Vagina (tissue), 2 donors: Measurements from ENCODE around the gene TOX4. TPM values are rescaled to one million over a fixed set of nuclear protein-coding genes. Genes with fewer than 3 reads are reported as not detected.

Source experiments
- DNase-seq, 2 donors: peaks; one replicate each; pipeline ENCODE4 v3.0.0-alpha.2; 2017; ENCODE audit errors: extremely low spot score in 2 of 2
- H3K27ac ChIP-seq: fragments of 200-600 bp; sonication (generic); one replicate; pipeline ENCODE4 v1.5.1; 2019
- H3K27me3 ChIP-seq: fragments of 200-600 bp; sonication (generic); one replicate; pipeline ENCODE4 v1.5.1; 2019
- H3K36me3 ChIP-seq, 2 donors: fragments of 200-600 bp; sonication (generic); one replicate each; pipeline ENCODE4 v1.5.1; 2017 to 2019
- H3K4me1 ChIP-seq: fragments of 200-600 bp; sonication (generic); one replicate; pipeline ENCODE4 v1.5.1; 2019
- H3K4me3 ChIP-seq, 2 donors: fragments of 200-600 bp; sonication (generic); 1 replicate in 1 of 2; 2 replicates in 1 of 2; pipeline ENCODE4 v1.5.1; 2016 to 2019
- H3K9me3 ChIP-seq: fragments of 200-600 bp; sonication (generic); one replicate; pipeline ENCODE4 v1.5.1; 2019
- POLR2A ChIP-seq, 2 donors: fragments of 450-650 bp; IDR thresholded peaks; one replicate each; pipeline ENCODE4 v1.6.1; 2017; ENCODE audit warnings: antibody characterized with exemption in 2 of 2, mild to moderate bottlenecking in 2 of 2, moderate library complexity in 2 of 2
- POLR2AphosphoS5 ChIP-seq, 2 donors: sonication (generic); formaldehyde crosslinking; IDR thresholded peaks; one replicate each; pipeline ENCODE4 v1.9.0; 2017; ENCODE audit warnings: antibody characterized with exemption in 2 of 2, mild to moderate bottlenecking in 2 of 2, low read depth in 1 of 2; ENCODE audit not compliant: insufficient read depth in 1 of 2
- intact Hi-C: fragments of 100-400 bp; cut with DNase I; formaldehyde crosslinking; loops from one replicate; pipeline ENCODE4 v1.15.1; 2023
- total RNA-seq: library from RNA; depleted of rRNA; stranded (reverse); fragments of >200 nt; gene quantifications from one replicate; pipeline ENCODE4 v1.2.3, GENCODE V29; 2016
- TF ChIP-seq, protein P1 (sequence below), 3 experiments: fragments of 450-650 bp in 2 of 3; fragments of 200-600 bp in 1 of 3; sonication (generic) in 1 of 3; IDR thresholded peaks; one replicate each; pipeline ENCODE4 v1.5.1; 2017 to 2019; ENCODE audit warnings: antibody characterized with exemption in 3 of 3, mild to moderate bottlenecking in 2 of 3, moderate library complexity in 2 of 3

Gene TOX4
- total RNA-seq, 1 donor from 2014 or later = 23.3 TPM

GRCh38 chr14:21486640-21487087, 9.7 kb downstream of the TOX4 start:
- no peaks in the 10 kb centered on the region for H3K27me3 ChIP-seq
- peaks cover 0 to 37% of the 10 kb centered on the region in 2 donors for H3K36me3 ChIP-seq
- H3K9me3 ChIP-seq = no peaks in the 10 kb centered on the region
- no peak for DNase-seq
- H3K27ac ChIP-seq = no peak overlapping the region
- H3K4me1 ChIP-seq = peaks cover 6% of the 10 kb centered on the region
- intact Hi-C loops = no loop called here
- TF ChIP-seq, protein P1, sequence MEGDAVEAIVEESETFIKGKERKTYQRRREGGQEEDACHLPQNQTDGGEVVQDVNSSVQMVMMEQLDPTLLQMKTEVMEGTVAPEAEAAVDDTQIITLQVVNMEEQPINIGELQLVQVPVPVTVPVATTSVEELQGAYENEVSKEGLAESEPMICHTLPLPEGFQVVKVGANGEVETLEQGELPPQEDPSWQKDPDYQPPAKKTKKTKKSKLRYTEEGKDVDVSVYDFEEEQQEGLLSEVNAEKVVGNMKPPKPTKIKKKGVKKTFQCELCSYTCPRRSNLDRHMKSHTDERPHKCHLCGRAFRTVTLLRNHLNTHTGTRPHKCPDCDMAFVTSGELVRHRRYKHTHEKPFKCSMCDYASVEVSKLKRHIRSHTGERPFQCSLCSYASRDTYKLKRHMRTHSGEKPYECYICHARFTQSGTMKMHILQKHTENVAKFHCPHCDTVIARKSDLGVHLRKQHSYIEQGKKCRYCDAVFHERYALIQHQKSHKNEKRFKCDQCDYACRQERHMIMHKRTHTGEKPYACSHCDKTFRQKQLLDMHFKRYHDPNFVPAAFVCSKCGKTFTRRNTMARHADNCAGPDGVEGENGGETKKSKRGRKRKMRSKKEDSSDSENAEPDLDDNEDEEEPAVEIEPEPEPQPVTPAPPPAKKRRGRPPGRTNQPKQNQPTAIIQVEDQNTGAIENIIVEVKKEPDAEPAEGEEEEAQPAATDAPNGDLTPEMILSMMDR (IDR thresholded peaks at IDR 0.05) = no peak
- TF ChIP-seq POLR2A (IDR thresholded peaks at IDR 0.05) = no peak
- TF ChIP-seq POLR2AphosphoS5 (IDR thresholded peaks at IDR 0.05; ENCODE audit: insufficient read depth in 1 of 2, low read depth in 1 of 2) = no peak
- no peak overlapping the region for H3K4me3 ChIP-seq

- H3K4me3 ChIP-seq = no peak overlapping the region
- H3K36me3 ChIP-seq = peaks cover 0 to 84% of the 10 kb centered on the region in 2 donors
- no peak overlapping the region for H3K27ac ChIP-seq
- no peaks in the 10 kb centered on the region for H3K9me3 ChIP-seq
- H3K4me1 ChIP-seq = no peaks in the 10 kb centered on the region
- intact Hi-C loops = no loop called here
- no peak for DNase-seq
- H3K27me3 ChIP-seq = no peaks in the 10 kb centered on the region
- TF ChIP-seq, protein P1 (IDR thresholded peaks at IDR 0.05) = no peak
- TF ChIP-seq POLR2AphosphoS5 (IDR thresholded peaks at IDR 0.05; ENCODE audit: insufficient read depth in 1 of 2, low read depth in 1 of 2) = no peak
- TF ChIP-seq POLR2A (IDR thresholded peaks at IDR 0.05) = no peak
These were observed 18.1 kb downstream of the TOX4 start for GRCh38 chr14:21494902-21495762.

- Histone ChIP-seq H3K27ac (no peak overlapping the region), H3K36me3 (peaks cover 0 to 72% of the 10 kb centered on the region in 2 donors), H3K4me3 (no peak overlapping the region), H3K4me1 (no peaks in the 10 kb centered on the region), H3K27me3 (no peaks in the 10 kb centered on the region), H3K9me3 (no peaks in the 10 kb centered on the region)
- no peak for DNase-seq
- TF ChIP-seq, protein P1 (IDR thresholded peaks at IDR 0.05) = no peak
- TF ChIP-seq POLR2A (IDR thresholded peaks at IDR 0.05) (no peak), POLR2AphosphoS5 (IDR thresholded peaks at IDR 0.05; ENCODE audit: insufficient read depth in 1 of 2, low read depth in 1 of 2) (no peak)
- intact Hi-C loops = no loop called here
These were observed 19.5 kb downstream of the TOX4 start for GRCh38 chr14:21496453-21496852.

DNA sequence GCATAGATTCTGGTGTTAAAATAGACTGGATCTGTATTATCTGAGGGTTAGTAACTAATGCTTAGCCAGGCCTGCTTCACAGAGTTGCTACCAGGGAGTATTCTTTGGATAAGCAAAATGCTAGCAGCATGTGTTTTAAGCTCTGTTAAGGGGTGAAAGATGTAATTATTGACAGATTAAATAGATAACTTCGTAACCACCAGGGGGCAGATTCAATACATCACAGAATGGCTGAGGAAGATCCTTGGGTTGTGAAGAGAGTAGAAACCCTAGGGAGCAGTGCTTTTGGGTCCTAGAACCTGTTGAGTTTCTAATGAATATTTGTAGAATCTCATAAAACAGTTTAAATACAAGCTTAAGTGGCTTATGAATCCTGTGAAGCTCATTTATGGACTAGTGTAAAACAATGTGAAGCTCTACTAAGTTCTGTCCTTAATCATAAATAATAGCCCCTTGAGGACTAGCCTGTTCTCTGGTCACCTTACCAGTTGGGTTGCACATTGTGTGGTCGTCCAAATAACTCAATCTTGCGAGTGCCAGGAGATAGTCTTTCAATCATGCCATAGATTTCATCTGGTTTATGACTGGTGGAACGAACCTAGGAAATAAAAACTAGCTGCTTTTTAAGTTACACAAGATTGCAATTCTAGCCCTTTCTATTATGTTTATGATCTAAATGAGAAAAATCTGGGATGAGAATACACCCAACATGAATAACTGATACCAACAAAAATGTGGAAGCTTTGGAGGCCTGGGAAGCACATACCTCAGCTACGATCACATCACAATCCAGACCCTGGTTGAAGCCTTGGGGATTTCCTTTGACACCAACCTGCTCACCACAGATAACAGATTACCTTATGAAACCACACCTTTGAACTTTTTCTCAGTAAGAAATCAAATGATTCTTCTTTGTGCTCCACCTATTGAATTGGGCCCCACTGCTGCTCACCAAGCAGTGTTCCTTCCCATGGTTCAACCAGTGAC, 21.8 kb downstream of the TOX4 start:
- intact Hi-C loops = no loop called here
- no peak for DNase-seq
- peaks cover 0 to 69% of the 10 kb centered on the region in 2 donors for H3K36me3 ChIP-seq
- no peak for TF ChIP-seq POLR2A (IDR thresholded peaks at IDR 0.05)
- TF ChIP-seq, protein P1 (IDR thresholded peaks at IDR 0.05) = peak in 2 of 3 experiments; percentile 24 to 46
- H3K4me3 ChIP-seq = no peak overlapping the region
- H3K27ac ChIP-seq = no peak overlapping the region
- H3K27me3 ChIP-seq = no peaks in the 10 kb centered on the region
- H3K4me1 ChIP-seq = no peaks in the 10 kb centered on the region
- no peaks in the 10 kb centered on the region for H3K9me3 ChIP-seq
